ENCODE measurements around the gene CORIN.
"Not testable (repeated sequence)": the region's sequence is repeated elsewhere in the genome, so short reads cannot be mapped to it uniquely, and the experiment has no call there.

Gene CORIN

GRCh38 chr4:47696823-47697222 lies 141.0 kb downstream of the CORIN start:
- Histone ChIP-seq H3K27me3 (peaks cover 0 to 7% of the 10 kb centered on the region in 2 donors), H3K4me1 (no peaks in the 10 kb centered on the region), H3K27ac (no peak overlapping the region), H3K4me3 (no peak overlapping the region), H3K36me3 (no peaks in the 10 kb centered on the region), H3K9me3 (no peaks in the 10 kb centered on the region)
- intact Hi-C loops (cut with DNase I; ENCODE audit: low total_unique reads): no loop called here
- no peak for DNase-seq
- TF ChIP-seq CTCF (IDR thresholded peaks at IDR 0.05): no peak

GRCh38 chr4:47695260-47695659 lies 142.6 kb downstream of the CORIN start:
- TF ChIP-seq CTCF (IDR thresholded peaks at IDR 0.05): no peak
- H3K36me3 ChIP-seq: no peaks in the 10 kb centered on the region
- no peaks in the 10 kb centered on the region for H3K9me3 ChIP-seq
- no peak overlapping the region for H3K27ac ChIP-seq
- intact Hi-C loops (cut with DNase I; ENCODE audit: low total_unique reads): no loop called here
- H3K27me3 ChIP-seq: peaks cover 0 to 7% of the 10 kb centered on the region in 2 donors
- DNase-seq: no peak
- H3K4me3 ChIP-seq: no peak overlapping the region
- no peaks in the 10 kb centered on the region for H3K4me1 ChIP-seq

GRCh38 chr4:47694322-47694721 lies 143.5 kb downstream of the CORIN start:
- intact Hi-C loops (cut with DNase I; ENCODE audit: low total_unique reads): no loop called here
- no peak for DNase-seq
- H3K27me3 ChIP-seq: peaks cover 0 to 5% of the 10 kb centered on the region in 2 donors
- H3K9me3 ChIP-seq: no peaks in the 10 kb centered on the region
- TF ChIP-seq CTCF (IDR thresholded peaks at IDR 0.05): no peak
- H3K4me3 ChIP-seq: no peak overlapping the region
- H3K27ac ChIP-seq: no peak overlapping the region
- no peaks in the 10 kb centered on the region for H3K4me1 ChIP-seq
- no peaks in the 10 kb centered on the region for H3K36me3 ChIP-seq

GRCh38 chr4:47692691-47693090 lies 145.2 kb downstream of the CORIN start:
- intact Hi-C loops (cut with DNase I; ENCODE audit: low total_unique reads): no loop called here
- no peak overlapping the region for H3K27ac ChIP-seq

GRCh38 chr4:47691757-47692383 lies 146.0 kb downstream of the CORIN start:
- H3K9me3 ChIP-seq; H3K4me1 ChIP-seq; H3K36me3 ChIP-seq; H3K27me3 ChIP-seq; H3K27ac ChIP-seq; intact Hi-C loops (cut with DNase I; ENCODE audit: low total_unique reads); H3K4me3 ChIP-seq; DNase-seq: not testable (repeated sequence)

More at GRCh38 chr4:47692691-47693090, 145.2 kb downstream of the CORIN start:
- Histone ChIP-seq H3K36me3 (no peaks in the 10 kb centered on the region), H3K27me3 (no peaks in the 10 kb centered on the region), H3K4me3 (no peak overlapping the region), H3K4me1 (no peaks in the 10 kb centered on the region), H3K9me3 (no peaks in the 10 kb centered on the region)
- TF ChIP-seq CTCF (IDR thresholded peaks at IDR 0.05): no peak
- DNase-seq: no peak

GRCh38 chr4:47690611-47691010 lies 147.3 kb downstream of the CORIN start:
- Histone ChIP-seq H3K9me3 (no peaks in the 10 kb centered on the region), H3K27ac (no peak overlapping the region), H3K4me3 (no peak overlapping the region), H3K36me3 (no peaks in the 10 kb centered on the region), H3K27me3 (no peaks in the 10 kb centered on the region), H3K4me1 (no peaks in the 10 kb centered on the region)
- TF ChIP-seq CTCF (IDR thresholded peaks at IDR 0.05): no peak
- DNase-seq: no peak
- intact Hi-C loops (cut with DNase I; ENCODE audit: low total_unique reads): no loop called here
